Nephron progenitor cell (in vitro differentiated cells): Measurements from ENCODE around the gene IL1RAPL2.

Experiments used
- DNase-seq: peaks from one replicate; pipeline ENCODE4 v3.0.0; 2021
- H3K27ac Mint-ChIP-seq: 2 replicates; pipeline ENCODE4 v1.8.0; 2021; ENCODE audit warnings: mild to moderate bottlenecking, moderate library complexity, mixed read lengths
- H3K27me3 Mint-ChIP-seq: 2 replicates; pipeline ENCODE4 v1.8.0; 2021; ENCODE audit warnings: mild to moderate bottlenecking, low read depth, mixed read lengths; ENCODE audit not compliant: poor library complexity
- H3K36me3 Mint-ChIP-seq: 2 replicates; pipeline ENCODE4 v1.8.0; 2021; ENCODE audit warnings: low read depth, mixed read lengths
- H3K4me1 Mint-ChIP-seq: 2 replicates; pipeline ENCODE4 v1.8.0; 2021; ENCODE audit warnings: mixed read lengths
- H3K4me3 Mint-ChIP-seq: 2 replicates; pipeline ENCODE4 v1.8.0; 2021; ENCODE audit warnings: mild to moderate bottlenecking, moderate library complexity, mixed read lengths
- H3K9me3 Mint-ChIP-seq: 2 replicates; pipeline ENCODE4 v1.8.0; 2021; ENCODE audit warnings: mild to moderate bottlenecking, moderate library complexity, mixed read lengths
- TF ChIP-seq, protein P1 (sequence below): fragments of 200-600 bp; sonication (generic); IDR thresholded peaks from 2 replicates; pipeline ENCODE4 v1.5.0; 2021; ENCODE audit warnings: antibody characterized with exemption

The IL1RAPL2 gene

DNA sequence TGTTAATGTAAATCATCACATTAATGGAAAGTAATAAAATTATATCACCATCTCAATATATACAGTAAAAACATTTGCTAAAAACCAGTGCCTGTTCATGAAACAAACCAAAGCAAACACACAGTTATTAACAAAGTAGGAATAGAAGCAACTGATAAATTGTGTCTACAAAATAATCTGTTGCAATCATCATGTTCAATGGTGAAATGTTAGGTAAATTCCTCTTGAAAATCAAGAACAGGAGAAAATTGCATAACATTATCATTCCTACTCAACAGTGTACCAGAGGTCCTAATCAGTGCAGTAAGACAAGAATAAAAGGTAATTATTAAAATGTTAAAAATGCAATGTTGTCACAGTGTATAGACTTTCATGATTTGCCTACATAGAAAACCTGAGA lies 402.2 kb downstream of the IL1RAPL2 start:
- no peak overlapping the region for H3K4me3 Mint-ChIP-seq
- peaks cover 5% of the 10 kb centered on the region for H3K4me1 Mint-ChIP-seq
- DNase-seq, result no peak
- H3K9me3 Mint-ChIP-seq, result no peaks in the 10 kb centered on the region
- H3K36me3 Mint-ChIP-seq, result no peaks in the 10 kb centered on the region
- peaks cover 3% of the 10 kb centered on the region for H3K27me3 Mint-ChIP-seq
- no peak overlapping the region for H3K27ac Mint-ChIP-seq
- TF ChIP-seq, protein P1, sequence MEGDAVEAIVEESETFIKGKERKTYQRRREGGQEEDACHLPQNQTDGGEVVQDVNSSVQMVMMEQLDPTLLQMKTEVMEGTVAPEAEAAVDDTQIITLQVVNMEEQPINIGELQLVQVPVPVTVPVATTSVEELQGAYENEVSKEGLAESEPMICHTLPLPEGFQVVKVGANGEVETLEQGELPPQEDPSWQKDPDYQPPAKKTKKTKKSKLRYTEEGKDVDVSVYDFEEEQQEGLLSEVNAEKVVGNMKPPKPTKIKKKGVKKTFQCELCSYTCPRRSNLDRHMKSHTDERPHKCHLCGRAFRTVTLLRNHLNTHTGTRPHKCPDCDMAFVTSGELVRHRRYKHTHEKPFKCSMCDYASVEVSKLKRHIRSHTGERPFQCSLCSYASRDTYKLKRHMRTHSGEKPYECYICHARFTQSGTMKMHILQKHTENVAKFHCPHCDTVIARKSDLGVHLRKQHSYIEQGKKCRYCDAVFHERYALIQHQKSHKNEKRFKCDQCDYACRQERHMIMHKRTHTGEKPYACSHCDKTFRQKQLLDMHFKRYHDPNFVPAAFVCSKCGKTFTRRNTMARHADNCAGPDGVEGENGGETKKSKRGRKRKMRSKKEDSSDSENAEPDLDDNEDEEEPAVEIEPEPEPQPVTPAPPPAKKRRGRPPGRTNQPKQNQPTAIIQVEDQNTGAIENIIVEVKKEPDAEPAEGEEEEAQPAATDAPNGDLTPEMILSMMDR, result no peak

DNA sequence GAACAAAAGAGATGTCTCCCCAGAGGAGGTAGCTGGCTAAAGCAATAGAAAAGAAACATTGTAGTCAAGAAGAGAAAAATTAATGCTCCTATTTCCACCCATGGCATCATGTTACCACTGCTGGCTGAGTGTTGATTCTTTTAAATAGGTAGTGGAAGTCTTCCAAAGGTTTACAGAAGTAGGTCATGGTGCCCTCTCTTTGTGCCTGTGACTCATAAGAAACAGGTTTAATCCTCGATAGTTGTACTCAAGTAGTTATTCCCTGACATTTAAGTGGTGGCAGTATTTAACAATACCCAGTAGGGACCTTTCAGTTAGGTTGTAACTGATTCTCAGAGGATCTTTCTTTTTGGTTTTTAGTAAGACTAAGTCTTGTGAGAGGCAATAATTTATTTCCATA lies 406.7 kb downstream of the IL1RAPL2 start:
- Mint-ChIP-seq H3K27me3 (peaks cover 6% of the 10 kb centered on the region), H3K27ac (no peak overlapping the region), H3K4me3 (no peak overlapping the region), H3K4me1 (peaks cover 5% of the 10 kb centered on the region), H3K36me3 (no peaks in the 10 kb centered on the region), H3K9me3 (peaks cover 5% of the 10 kb centered on the region)
- TF ChIP-seq, protein P1, result no peak
- DNase-seq, result no peak

DNA sequence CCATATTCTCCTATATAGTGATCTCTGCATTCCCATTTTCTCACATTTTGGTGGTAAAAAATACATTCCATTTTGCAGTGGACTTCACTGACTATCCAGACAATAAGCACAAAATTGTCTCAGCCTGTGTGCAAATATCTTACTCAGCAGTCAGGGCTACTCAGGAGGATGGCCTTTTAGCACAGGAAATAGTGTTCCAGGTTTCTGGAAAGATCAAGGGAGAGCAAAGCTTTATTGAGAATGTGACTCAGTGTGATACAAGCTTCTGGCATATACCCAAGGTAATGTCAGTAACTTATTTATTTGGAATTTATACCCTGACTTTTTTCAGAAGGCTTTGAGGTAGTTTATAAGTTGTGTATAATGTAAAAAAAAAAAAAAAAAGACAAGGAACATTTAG lies 421.1 kb downstream of the IL1RAPL2 start:
- Mint-ChIP-seq H3K4me3 (no peak overlapping the region), H3K4me1 (no peaks in the 10 kb centered on the region), H3K27me3 (no peaks in the 10 kb centered on the region), H3K9me3 (no peaks in the 10 kb centered on the region), H3K36me3 (no peaks in the 10 kb centered on the region), H3K27ac (no peak overlapping the region)
- DNase-seq, result no peak
- TF ChIP-seq, protein P1, result no peak

DNA sequence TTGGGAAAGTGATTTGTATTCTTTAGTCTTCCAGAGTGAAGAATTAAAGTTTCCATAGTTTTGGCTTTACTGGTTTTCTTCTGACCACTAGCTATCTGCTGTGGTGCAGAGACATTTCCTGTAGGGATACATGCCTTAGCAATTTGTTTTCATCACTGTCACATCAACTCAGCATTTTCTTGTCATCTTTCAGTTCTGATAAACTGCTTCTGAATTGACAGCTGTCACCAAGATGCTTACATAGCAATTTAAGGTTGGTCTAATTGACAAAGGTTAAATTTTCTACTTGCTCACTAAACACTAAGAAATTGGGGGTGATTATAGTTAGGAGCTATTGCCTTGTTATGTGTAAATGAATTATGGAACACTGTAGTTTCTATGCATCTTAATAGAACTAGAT lies 422.0 kb downstream of the IL1RAPL2 start:
- no peak overlapping the region for H3K27ac Mint-ChIP-seq
- H3K4me3 Mint-ChIP-seq, result no peak overlapping the region
- no peaks in the 10 kb centered on the region for H3K27me3 Mint-ChIP-seq
- TF ChIP-seq, protein P1, result no peak
- H3K4me1 Mint-ChIP-seq, result no peaks in the 10 kb centered on the region
- no peaks in the 10 kb centered on the region for H3K9me3 Mint-ChIP-seq
- no peaks in the 10 kb centered on the region for H3K36me3 Mint-ChIP-seq
- DNase-seq, result no peak

DNA sequence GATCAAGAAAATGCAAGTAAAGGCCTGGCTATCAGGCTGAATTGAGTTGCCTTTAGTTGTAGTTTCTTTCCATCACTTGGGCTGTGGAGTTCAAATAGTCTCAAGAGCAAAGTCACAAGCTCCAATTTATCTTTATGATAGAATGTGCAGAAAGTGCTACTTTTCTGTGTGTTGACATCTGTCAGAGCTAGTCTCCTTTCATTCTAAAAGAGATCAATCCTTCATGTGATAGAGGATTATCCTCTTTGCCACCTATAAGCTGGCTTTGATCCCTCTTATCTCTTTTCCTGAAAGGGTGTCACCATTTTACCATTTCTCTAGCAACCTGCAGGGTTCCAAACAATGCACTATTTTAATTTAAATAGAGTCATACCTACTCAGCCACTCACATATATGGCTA lies 429.5 kb downstream of the IL1RAPL2 start:
- Mint-ChIP-seq H3K9me3 (peaks cover 11% of the 10 kb centered on the region), H3K36me3 (no peaks in the 10 kb centered on the region), H3K4me1 (no peaks in the 10 kb centered on the region), H3K27ac (no peak overlapping the region), H3K27me3 (peaks cover 4% of the 10 kb centered on the region), H3K4me3 (no peak overlapping the region)
- TF ChIP-seq, protein P1, result no peak
- DNase-seq, result no peak

DNA sequence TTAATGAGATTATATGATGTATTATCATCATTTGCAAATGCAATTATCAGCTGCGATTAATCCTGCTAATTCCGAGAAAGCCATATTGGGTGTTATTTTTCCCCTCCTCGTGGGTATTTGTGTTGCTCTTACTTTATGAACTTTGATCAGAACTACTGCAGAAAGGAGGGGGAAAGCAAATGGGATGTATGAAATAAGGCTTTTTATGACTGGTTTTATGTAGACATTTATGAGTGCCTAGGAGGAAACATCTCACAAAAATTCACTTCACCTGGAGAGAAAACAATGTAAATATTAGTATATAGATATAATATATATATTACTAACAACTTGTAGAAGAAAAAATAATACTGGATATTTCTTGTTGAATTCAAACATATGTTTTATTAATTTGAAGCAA lies 440.1 kb downstream of the IL1RAPL2 start:
- Mint-ChIP-seq H3K4me1 (no peaks in the 10 kb centered on the region), H3K9me3 (peaks cover 14% of the 10 kb centered on the region), H3K4me3 (no peak overlapping the region), H3K27me3 (no peaks in the 10 kb centered on the region), H3K36me3 (no peaks in the 10 kb centered on the region), H3K27ac (no peak overlapping the region)
- no peak for DNase-seq
- TF ChIP-seq, protein P1, result no peak
